ENCODE measurements around the gene CCL24. TPM values are rescaled to one million over a fixed set of nuclear protein-coding genes. Genes with fewer than 3 reads are reported as not detected.
"Not testable (repeated sequence)": the region's sequence is repeated elsewhere in the genome, so short reads cannot be mapped to it uniquely, and the experiment has no call there.

Gene CCL24
- total and polyA plus RNA-seq, 2 donors (not counting 1 experiment from before 2014, with no cell fraction given), result not detected

DNA sequence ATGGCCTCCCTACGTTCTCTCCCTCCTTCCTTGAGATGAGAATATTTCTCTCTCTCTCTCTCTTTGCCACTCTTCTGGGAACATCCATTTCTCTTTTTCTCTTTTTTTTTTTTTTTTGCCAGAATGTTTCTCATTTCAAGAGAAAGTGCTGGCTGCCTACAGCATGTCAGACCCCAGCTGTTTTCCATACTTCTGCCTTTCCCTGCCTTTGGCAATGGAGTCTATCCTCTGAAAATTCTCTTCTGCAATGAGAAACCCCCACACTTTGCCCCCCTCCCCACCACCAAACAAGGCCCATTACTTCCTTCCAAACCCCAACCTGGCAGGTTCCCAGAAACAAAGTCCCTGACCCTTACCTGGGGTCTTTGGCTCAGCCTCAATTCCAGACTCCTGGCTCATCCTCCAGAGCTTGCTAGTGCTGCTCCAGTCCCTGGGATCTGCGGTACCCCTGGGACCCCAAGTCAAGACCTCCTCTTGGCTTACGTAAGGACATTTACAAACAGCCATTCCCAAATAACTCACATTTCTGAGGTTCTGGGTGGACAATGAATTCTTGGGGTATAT lies 24.2 kb downstream of the CCL24 start:
- no peaks in the 10 kb centered on the region for H3K27me3 ChIP-seq (ENCODE audit: control insufficient read depth, insufficient read depth, low read length)
- peaks cover 4% of the 10 kb centered on the region for H3K4me1 ChIP-seq (ENCODE audit: control insufficient read depth, extremely low read depth, insufficient read depth, low read length)
- H3K79me2 ChIP-seq (ENCODE audit: control insufficient read depth, insufficient read depth, low read length), result no peaks in the 10 kb centered on the region
- no peak overlapping the region for H3K27ac ChIP-seq (ENCODE audit: insufficient read depth, low read length)
- H3K9me3 ChIP-seq (ENCODE audit: control insufficient read depth, insufficient read depth, low read depth, low read length), result no peaks in the 10 kb centered on the region
- no peaks in the 10 kb centered on the region for H4K20me1 ChIP-seq (ENCODE audit: control insufficient read depth, extremely low read depth, insufficient read depth, low read length)
- no peak overlapping the region for H3K4me2 ChIP-seq (ENCODE audit: extremely low read depth, insufficient read depth, low read length)
- no peak for DNase-seq (ENCODE audit: low read depth in 2 of 2)
- H2AFZ ChIP-seq (ENCODE audit: low read length), result no peak overlapping the region
- H3K4me3 ChIP-seq (replicated peaks in 1 of 4; ENCODE audit: control extremely low read depth in 1 of 4, insufficient read depth in 1 of 4, low read depth in 3 of 4, low read length in 4 of 4), result no peak overlapping the region
- H3K9ac ChIP-seq (ENCODE audit: insufficient read depth, low read length), result no peak overlapping the region
- TF ChIP-seq, protein P1, sequence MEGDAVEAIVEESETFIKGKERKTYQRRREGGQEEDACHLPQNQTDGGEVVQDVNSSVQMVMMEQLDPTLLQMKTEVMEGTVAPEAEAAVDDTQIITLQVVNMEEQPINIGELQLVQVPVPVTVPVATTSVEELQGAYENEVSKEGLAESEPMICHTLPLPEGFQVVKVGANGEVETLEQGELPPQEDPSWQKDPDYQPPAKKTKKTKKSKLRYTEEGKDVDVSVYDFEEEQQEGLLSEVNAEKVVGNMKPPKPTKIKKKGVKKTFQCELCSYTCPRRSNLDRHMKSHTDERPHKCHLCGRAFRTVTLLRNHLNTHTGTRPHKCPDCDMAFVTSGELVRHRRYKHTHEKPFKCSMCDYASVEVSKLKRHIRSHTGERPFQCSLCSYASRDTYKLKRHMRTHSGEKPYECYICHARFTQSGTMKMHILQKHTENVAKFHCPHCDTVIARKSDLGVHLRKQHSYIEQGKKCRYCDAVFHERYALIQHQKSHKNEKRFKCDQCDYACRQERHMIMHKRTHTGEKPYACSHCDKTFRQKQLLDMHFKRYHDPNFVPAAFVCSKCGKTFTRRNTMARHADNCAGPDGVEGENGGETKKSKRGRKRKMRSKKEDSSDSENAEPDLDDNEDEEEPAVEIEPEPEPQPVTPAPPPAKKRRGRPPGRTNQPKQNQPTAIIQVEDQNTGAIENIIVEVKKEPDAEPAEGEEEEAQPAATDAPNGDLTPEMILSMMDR (conservative IDR thresholded peaks at IDR 0.05 in 1 of 2, IDR thresholded peaks at IDR 0.05 in 1 of 2; ENCODE audit: low read depth in 1 of 2, low read length in 2 of 2), result no peak
- TF ChIP-seq EZH2 (IDR thresholded peaks at IDR 0.05; ENCODE audit: low read length, missing control alignments), result no peak
- no peaks in the 10 kb centered on the region for H3K36me3 ChIP-seq (ENCODE audit: control insufficient read depth, insufficient read depth, low read length)

DNA sequence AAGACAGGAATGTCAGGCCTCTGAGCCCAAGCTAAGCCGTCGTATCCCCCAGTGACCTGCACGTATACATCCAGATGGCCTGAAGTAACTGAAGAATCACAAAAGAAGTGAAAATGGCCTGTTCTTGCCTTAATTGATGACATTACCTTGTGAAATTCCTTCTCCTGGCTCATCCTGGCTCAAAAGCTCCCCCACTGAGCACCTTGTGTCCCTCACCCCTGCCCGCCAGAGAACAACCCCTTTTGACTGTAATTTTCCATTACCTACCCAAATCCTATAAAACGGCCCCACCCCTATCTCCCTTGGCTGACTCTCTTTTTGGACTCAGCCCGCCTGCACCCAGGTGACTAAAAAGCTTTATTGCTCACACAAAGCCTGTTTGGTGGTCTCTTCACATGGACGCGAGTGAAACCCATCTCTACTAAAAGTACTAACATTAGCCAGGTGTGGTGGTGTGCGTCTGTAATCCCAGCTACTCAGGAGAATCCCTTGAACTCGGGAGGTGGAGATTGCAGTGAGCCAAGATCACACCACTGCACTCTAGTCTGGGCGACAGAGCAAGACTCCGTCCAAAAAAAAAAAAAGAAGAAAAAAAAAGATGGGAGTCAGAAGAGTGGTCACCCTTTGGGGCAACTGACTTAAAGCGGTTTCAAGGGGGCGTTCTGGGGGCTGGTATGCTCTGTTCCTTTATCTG lies 25.3 kb downstream of the CCL24 start:
- not testable (repeated sequence) for H3K4me3 ChIP-seq (replicated peaks in 1 of 4; ENCODE audit: control extremely low read depth in 1 of 4, insufficient read depth in 1 of 4, low read depth in 3 of 4, low read length in 4 of 4); H3K4me2 ChIP-seq (ENCODE audit: extremely low read depth, insufficient read depth, low read length); H3K4me1 ChIP-seq (ENCODE audit: control insufficient read depth, extremely low read depth, insufficient read depth, low read length); H3K9ac ChIP-seq (ENCODE audit: insufficient read depth, low read length); H3K79me2 ChIP-seq (ENCODE audit: control insufficient read depth, insufficient read depth, low read length); DNase-seq (ENCODE audit: low read depth in 2 of 2); H3K9me3 ChIP-seq (ENCODE audit: control insufficient read depth, insufficient read depth, low read depth, low read length); H3K27ac ChIP-seq (ENCODE audit: insufficient read depth, low read length); H4K20me1 ChIP-seq (ENCODE audit: control insufficient read depth, extremely low read depth, insufficient read depth, low read length); H3K36me3 ChIP-seq (ENCODE audit: control insufficient read depth, insufficient read depth, low read length); H3K27me3 ChIP-seq (ENCODE audit: control insufficient read depth, insufficient read depth, low read length); H2AFZ ChIP-seq (ENCODE audit: low read length)

DNA sequence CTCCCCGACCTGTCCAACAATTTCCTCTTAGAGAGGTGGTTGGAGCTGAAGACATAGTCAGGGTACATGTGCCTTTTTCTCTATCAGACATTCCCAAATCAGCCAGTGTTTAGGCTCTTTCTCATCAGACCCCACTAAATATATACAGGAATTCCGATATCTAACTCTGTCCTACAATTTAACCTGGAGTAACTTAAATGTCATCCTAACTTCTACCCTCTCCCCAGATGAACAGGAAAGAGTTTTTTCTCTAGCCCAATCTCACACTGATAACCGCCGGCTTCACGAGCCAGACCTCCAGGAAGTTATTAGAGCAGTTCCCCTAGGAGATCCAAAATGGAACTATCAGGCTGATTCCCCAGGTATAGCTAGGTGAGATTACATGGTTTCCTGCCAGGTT lies 30.5 kb downstream of the CCL24 start:
- not testable (repeated sequence) for H3K4me3 ChIP-seq (replicated peaks in 1 of 4; ENCODE audit: control extremely low read depth in 1 of 4, insufficient read depth in 1 of 4, low read depth in 3 of 4, low read length in 4 of 4); H2AFZ ChIP-seq (ENCODE audit: low read length); H4K20me1 ChIP-seq (ENCODE audit: control insufficient read depth, extremely low read depth, insufficient read depth, low read length); H3K36me3 ChIP-seq (ENCODE audit: control insufficient read depth, insufficient read depth, low read length); H3K79me2 ChIP-seq (ENCODE audit: control insufficient read depth, insufficient read depth, low read length); H3K9me3 ChIP-seq (ENCODE audit: control insufficient read depth, insufficient read depth, low read depth, low read length); H3K4me2 ChIP-seq (ENCODE audit: extremely low read depth, insufficient read depth, low read length); H3K9ac ChIP-seq (ENCODE audit: insufficient read depth, low read length); H3K27ac ChIP-seq (ENCODE audit: insufficient read depth, low read length); H3K4me1 ChIP-seq (ENCODE audit: control insufficient read depth, extremely low read depth, insufficient read depth, low read length); DNase-seq (ENCODE audit: low read depth in 2 of 2); H3K27me3 ChIP-seq (ENCODE audit: control insufficient read depth, insufficient read depth, low read length)

DNA sequence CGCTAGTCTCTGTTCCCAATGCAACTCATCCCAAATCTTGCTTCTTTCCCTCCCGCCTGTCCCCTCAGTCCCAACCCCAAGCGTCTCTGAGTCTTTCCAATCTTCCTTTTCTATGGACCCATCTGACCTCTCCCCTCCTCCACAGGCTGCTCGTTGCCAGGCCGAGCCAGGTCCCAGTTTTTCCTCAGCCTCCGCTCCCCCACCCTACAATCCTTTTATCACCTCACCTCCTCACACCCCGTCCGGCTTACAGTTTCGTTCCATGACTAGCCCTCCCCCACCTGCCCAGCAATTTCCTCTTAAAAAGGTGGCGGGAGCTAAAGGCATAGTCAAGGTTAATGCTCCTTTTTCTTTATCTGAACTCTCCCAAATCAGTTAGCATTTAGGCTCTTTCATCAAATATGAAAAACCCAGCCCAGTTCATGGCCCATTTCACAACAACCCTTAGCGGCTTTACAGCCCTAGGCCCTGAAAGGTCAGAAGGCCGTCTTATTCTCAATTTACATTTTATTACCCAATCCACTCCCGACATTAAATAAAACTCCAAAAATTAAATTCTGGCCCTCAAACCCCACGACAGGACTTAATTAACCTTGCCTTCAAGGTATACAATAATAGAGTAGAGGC lies 32.8 kb downstream of the CCL24 start:
- H3K36me3 ChIP-seq (ENCODE audit: control insufficient read depth, insufficient read depth, low read length); H3K4me3 ChIP-seq (replicated peaks in 1 of 4; ENCODE audit: control extremely low read depth in 1 of 4, insufficient read depth in 1 of 4, low read depth in 3 of 4, low read length in 4 of 4); DNase-seq (ENCODE audit: low read depth in 2 of 2); H3K27ac ChIP-seq (ENCODE audit: insufficient read depth, low read length); H3K79me2 ChIP-seq (ENCODE audit: control insufficient read depth, insufficient read depth, low read length); H2AFZ ChIP-seq (ENCODE audit: low read length); H3K4me1 ChIP-seq (ENCODE audit: control insufficient read depth, extremely low read depth, insufficient read depth, low read length); H3K9ac ChIP-seq (ENCODE audit: insufficient read depth, low read length); H4K20me1 ChIP-seq (ENCODE audit: control insufficient read depth, extremely low read depth, insufficient read depth, low read length); H3K9me3 ChIP-seq (ENCODE audit: control insufficient read depth, insufficient read depth, low read depth, low read length); H3K4me2 ChIP-seq (ENCODE audit: extremely low read depth, insufficient read depth, low read length); H3K27me3 ChIP-seq (ENCODE audit: control insufficient read depth, insufficient read depth, low read length): not testable (repeated sequence)

DNA sequence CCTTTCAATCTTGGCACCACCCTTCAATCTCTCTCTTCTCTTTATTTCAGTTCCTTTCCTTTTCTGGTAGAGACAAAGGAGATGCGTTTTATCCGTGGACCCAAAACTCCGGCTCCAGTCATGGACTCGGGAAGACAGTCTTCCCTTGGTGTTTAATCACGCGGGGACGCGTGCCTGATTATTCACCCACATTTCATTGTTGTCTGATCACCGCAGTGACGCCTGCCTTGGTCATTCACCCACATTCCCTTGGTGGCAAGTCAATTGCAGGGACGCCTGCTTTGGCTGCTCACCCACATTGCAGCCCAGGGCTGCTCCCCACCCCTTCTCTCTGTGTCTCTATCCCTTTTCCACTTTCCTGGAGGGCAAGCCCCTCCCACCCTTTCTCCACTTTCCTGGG lies 34.1 kb downstream of the CCL24 start:
- H3K79me2 ChIP-seq (ENCODE audit: control insufficient read depth, insufficient read depth, low read length); H3K36me3 ChIP-seq (ENCODE audit: control insufficient read depth, insufficient read depth, low read length); H3K4me1 ChIP-seq (ENCODE audit: control insufficient read depth, extremely low read depth, insufficient read depth, low read length); H3K9ac ChIP-seq (ENCODE audit: insufficient read depth, low read length); H3K4me2 ChIP-seq (ENCODE audit: extremely low read depth, insufficient read depth, low read length); H3K9me3 ChIP-seq (ENCODE audit: control insufficient read depth, insufficient read depth, low read depth, low read length); H3K27me3 ChIP-seq (ENCODE audit: control insufficient read depth, insufficient read depth, low read length); H3K27ac ChIP-seq (ENCODE audit: insufficient read depth, low read length); H4K20me1 ChIP-seq (ENCODE audit: control insufficient read depth, extremely low read depth, insufficient read depth, low read length); H3K4me3 ChIP-seq (replicated peaks in 1 of 4; ENCODE audit: control extremely low read depth in 1 of 4, insufficient read depth in 1 of 4, low read depth in 3 of 4, low read length in 4 of 4); H2AFZ ChIP-seq (ENCODE audit: low read length): not testable (repeated sequence)
- DNase-seq (ENCODE audit: low read depth in 2 of 2), result peak in 1 of 2 donors; percentile 75

DNA sequence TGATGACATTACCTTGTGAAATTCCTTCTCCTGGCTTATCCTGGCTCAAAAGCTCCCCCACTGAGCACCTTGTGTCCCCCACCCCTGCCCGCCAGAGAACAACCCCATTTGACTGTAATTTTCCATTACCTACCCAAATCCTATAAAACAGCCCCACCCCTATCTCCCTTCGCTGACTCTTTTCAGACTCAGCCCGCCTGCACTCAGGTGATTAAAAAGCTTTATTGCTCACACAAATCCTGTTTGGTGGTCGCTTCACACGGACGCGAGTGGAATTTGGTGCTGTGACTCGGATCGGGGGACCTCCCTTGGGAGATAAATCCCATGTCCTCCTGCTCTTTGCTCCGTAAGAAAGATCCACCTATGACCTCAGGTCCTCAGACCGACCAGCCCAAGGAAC lies 34.6 kb downstream of the CCL24 start:
- not testable (repeated sequence) for DNase-seq (ENCODE audit: low read depth in 2 of 2); H3K9ac ChIP-seq (ENCODE audit: insufficient read depth, low read length); H3K9me3 ChIP-seq (ENCODE audit: control insufficient read depth, insufficient read depth, low read depth, low read length); H2AFZ ChIP-seq (ENCODE audit: low read length); H3K4me1 ChIP-seq (ENCODE audit: control insufficient read depth, extremely low read depth, insufficient read depth, low read length); H3K27me3 ChIP-seq (ENCODE audit: control insufficient read depth, insufficient read depth, low read length); H4K20me1 ChIP-seq (ENCODE audit: control insufficient read depth, extremely low read depth, insufficient read depth, low read length); H3K27ac ChIP-seq (ENCODE audit: insufficient read depth, low read length); H3K36me3 ChIP-seq (ENCODE audit: control insufficient read depth, insufficient read depth, low read length); H3K4me3 ChIP-seq (replicated peaks in 1 of 4; ENCODE audit: control extremely low read depth in 1 of 4, insufficient read depth in 1 of 4, low read depth in 3 of 4, low read length in 4 of 4); H3K79me2 ChIP-seq (ENCODE audit: control insufficient read depth, insufficient read depth, low read length); H3K4me2 ChIP-seq (ENCODE audit: extremely low read depth, insufficient read depth, low read length)
